Testis (tissue), 3 donors: ENCODE measurements around the gene ZNF654. TPM values are rescaled to one million over a fixed set of nuclear protein-coding genes. Genes with fewer than 3 reads are reported as not detected.
A peak's percentile ranks its signal among the peaks of the same experiment; 100 is the strongest.
"Not testable (repeated sequence)": the region's sequence is repeated elsewhere in the genome, so short reads cannot be mapped to it uniquely, and the experiment has no call there.

Experiments used
- DNase-seq: peaks from one replicate; pipeline ENCODE4 v3.0.0-alpha.2; 2019
- H3K27ac ChIP-seq, 2 donors: fragments of 200-600 bp; sonication (generic); one replicate each; pipeline ENCODE4 v1.5.1; 2019
- H3K27me3 ChIP-seq: fragments of 200-600 bp; sonication (generic); one replicate; pipeline ENCODE4 v1.5.1; 2019
- H3K36me3 ChIP-seq: fragments of 200-600 bp; sonication (generic); one replicate; pipeline ENCODE4 v1.5.1; 2017; ENCODE audit warnings: low read depth; ENCODE audit errors: missing control alignments
- H3K4me1 ChIP-seq: fragments of 200-600 bp; sonication (generic); one replicate; pipeline ENCODE4 v1.5.1; 2019
- H3K4me3 ChIP-seq, 2 donors: fragments of 200-600 bp; sonication (generic); one replicate each; pipeline ENCODE4 v1.5.1; 2017 to 2019
- H3K9me3 ChIP-seq: fragments of 200-600 bp; sonication (generic); one replicate; pipeline ENCODE4 v1.5.1; 2017
- CTCF ChIP-seq, 3 experiments: fragments of 450-650 bp in 2 of 3; fragments of 200-600 bp in 1 of 3; sonication (generic) in 1 of 3; IDR thresholded peaks; one replicate each; pipeline ENCODE4 v1.5.1; 2016 to 2019; ENCODE audit warnings: antibody characterized with exemption in 3 of 3, mild to moderate bottlenecking in 2 of 3, moderate library complexity in 1 of 3
- POLR2A ChIP-seq: fragments of 450-650 bp; IDR thresholded peaks from one replicate; pipeline ENCODE4 v1.6.1; 2017; ENCODE audit warnings: antibody characterized with exemption, mild to moderate bottlenecking, moderate library complexity
- WGBS, 2 donors: methylation state at CpG; one replicate each; pipeline ENCODE4 v1.1.5; 2018; 5-methylcytosine and 5-hydroxymethylcytosine counted together
- intact Hi-C: fragments of 100-400 bp; cut with DNase I; formaldehyde crosslinking; loops from one replicate; pipeline ENCODE4 v1.15.1; 2023; ENCODE audit warnings: low total_unique reads
- polyA plus RNA-seq: library from polyadenylated mRNA; stranded (reverse); fragments of 350-450 nt; fragmentation: Illumina TruSeq; extraction: RNeasy Lipid Tissue Mini Kit (QIAGEN cat#74804); gene quantifications from one replicate; pipeline ENCODE4 v1.2.3, GENCODE V29; 2014; ENCODE audit warnings: low read depth, low replicate concordance; ENCODE audit not compliant: insufficient read depth
- total RNA-seq, 2 donors: library from RNA; depleted of rRNA; stranded (reverse); fragments of >200 nt; gene quantifications; one replicate each; pipeline ENCODE4 v1.2.3, GENCODE V29; 2016

The ZNF654 gene
- total and polyA plus RNA-seq, 3 donors from 2014 or later: 11.3 to 19.6 (median 17.0) TPM

DNA sequence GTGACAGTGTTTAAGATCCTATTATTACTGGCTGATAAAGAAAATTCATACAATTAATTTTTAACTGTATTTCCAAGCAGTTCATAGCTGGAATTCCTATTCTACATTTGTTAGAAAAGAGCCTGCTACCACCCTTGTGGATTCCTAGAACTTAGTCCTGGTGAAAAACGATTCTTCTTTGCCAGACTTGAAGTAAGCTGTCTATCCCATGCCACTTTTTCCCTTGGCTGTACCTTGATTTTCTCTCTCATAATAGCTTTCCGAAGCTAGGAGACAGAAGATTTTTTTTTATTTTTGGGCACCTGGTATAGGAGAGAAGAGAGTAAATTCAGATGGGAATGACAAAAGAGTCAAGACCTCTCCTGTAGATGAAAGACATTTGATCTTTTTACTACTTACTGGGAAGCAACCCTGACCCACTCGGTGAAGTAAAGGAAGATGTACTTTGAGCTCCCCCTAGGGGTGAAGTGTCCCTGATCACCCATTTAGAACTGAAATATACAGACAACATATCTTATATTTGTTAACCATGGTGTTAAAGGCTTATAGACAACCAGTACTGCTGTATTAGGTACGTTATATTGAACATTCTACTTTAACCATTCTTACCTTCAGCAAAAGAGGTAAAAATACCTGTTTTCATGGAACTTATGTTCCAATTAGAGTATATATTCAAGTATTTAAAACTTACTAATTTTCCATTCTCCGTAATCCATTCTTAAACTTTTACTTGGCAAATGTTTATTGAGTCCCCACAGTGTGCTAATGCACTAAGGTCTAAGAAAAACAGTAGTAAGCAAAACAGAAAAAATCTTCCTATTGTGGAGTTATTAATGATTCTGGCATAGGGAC is 54.5 kb downstream of the ZNF654 start:
- peak; percentile 77 for DNase-seq
- 50 to 54% methylated on average over 5 of the region's 5 CpGs for WGBS, 2 donors
- TF ChIP-seq POLR2A (no peak), CTCF (IDR thresholded peaks at IDR 0.05) (peak; percentile 37 to 73 (median 61))
- Histone ChIP-seq H3K27ac (no peak overlapping the region), H3K36me3 (no peaks in the 10 kb centered on the region), H3K4me3 (no peak overlapping the region), H3K9me3 (no peaks in the 10 kb centered on the region), H3K4me1 (no peaks in the 10 kb centered on the region), H3K27me3 (no peaks in the 10 kb centered on the region)
- intact Hi-C loops: no loop called here

GRCh38 chr3:88114878-88115549 is 56.0 kb downstream of the ZNF654 start:
- Histone ChIP-seq H3K9me3 (no peaks in the 10 kb centered on the region), H3K27me3 (no peaks in the 10 kb centered on the region), H3K36me3 (no peaks in the 10 kb centered on the region), H3K4me3 (no peak overlapping the region), H3K4me1 (no peaks in the 10 kb centered on the region), H3K27ac (no peak overlapping the region)
- intact Hi-C loops: no loop called here
- no peak for DNase-seq
- WGBS, 2 donors: 90 to 92% methylated on average over 3 of the region's 3 CpGs
- TF ChIP-seq CTCF (IDR thresholded peaks at IDR 0.05) (no peak), POLR2A (no peak)

DNA sequence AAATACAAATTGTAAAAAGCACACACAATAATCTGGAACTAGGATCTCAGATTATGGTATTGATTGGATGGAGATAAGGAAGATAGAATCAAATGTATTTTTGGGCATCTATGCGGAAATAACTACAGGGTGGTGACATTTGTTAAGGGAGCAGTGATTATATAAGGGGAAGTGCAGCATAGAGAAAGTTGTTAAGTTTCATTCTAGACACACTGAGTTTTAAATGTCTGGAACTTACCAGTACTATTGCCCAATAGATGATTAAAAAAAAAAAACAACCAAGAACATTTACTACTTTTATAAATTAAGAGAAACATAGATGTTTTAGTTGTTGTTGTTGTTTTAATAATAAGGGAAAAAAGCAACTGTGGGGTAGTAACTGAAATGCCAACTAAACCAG is 58.6 kb downstream of the ZNF654 start:
- 0 to 43% methylated on average over 1 of the region's 1 CpG for WGBS, 2 donors
- Histone ChIP-seq H3K4me3 (no peak overlapping the region), H3K4me1 (no peaks in the 10 kb centered on the region), H3K27ac (no peak overlapping the region), H3K27me3 (no peaks in the 10 kb centered on the region), H3K9me3 (no peaks in the 10 kb centered on the region), H3K36me3 (no peaks in the 10 kb centered on the region)
- TF ChIP-seq POLR2A (no peak), CTCF (IDR thresholded peaks at IDR 0.05) (no peak)
- intact Hi-C loops: no loop called here
- DNase-seq: no peak

DNA sequence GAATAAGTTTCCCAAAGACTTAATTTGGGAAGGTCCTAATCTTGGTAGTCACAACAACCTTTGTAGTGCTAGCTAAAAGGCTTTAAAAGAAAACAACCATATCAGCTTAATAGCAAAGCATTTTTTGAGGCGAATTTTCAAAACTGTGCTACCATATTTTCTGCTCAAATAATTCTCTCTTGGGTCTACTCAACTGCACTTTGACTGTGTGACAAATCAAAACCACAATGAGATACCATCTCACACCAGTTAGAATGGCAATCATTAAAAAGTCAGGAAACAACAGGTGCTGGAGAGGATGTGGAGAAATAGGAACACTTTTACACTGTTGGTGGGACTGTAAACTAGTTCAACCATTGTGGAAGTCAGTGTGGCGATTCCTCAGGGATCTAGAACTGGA is 59.5 kb downstream of the ZNF654 start:
- intact Hi-C loops, H3K27me3 ChIP-seq, H3K4me1 ChIP-seq, H3K36me3 ChIP-seq, H3K9me3 ChIP-seq, H3K27ac ChIP-seq, DNase-seq, H3K4me3 ChIP-seq: not testable (repeated sequence)
- WGBS, 2 donors: 100% methylated on average over 1 of the region's 2 CpGs

GRCh38 chr3:88123526-88123925 is 64.5 kb downstream of the ZNF654 start:
- WGBS, 2 donors: 91 to 96% methylated on average over 1 of the region's 1 CpG

More at GRCh38 chr3:88123526-88123925, 64.5 kb downstream of the ZNF654 start:
- Histone ChIP-seq H3K4me3 (no peak overlapping the region), H3K4me1 (no peaks in the 10 kb centered on the region), H3K27ac (no peak overlapping the region), H3K36me3 (no peaks in the 10 kb centered on the region), H3K27me3 (no peaks in the 10 kb centered on the region), H3K9me3 (no peaks in the 10 kb centered on the region)
- intact Hi-C loops: no loop called here
- no peak for TF ChIP-seq POLR2A
- no peak for TF ChIP-seq CTCF (IDR thresholded peaks at IDR 0.05)
- DNase-seq: no peak
